ENCODE results near the gene ZBTB1.

ZBTB1 gene

DNA sequence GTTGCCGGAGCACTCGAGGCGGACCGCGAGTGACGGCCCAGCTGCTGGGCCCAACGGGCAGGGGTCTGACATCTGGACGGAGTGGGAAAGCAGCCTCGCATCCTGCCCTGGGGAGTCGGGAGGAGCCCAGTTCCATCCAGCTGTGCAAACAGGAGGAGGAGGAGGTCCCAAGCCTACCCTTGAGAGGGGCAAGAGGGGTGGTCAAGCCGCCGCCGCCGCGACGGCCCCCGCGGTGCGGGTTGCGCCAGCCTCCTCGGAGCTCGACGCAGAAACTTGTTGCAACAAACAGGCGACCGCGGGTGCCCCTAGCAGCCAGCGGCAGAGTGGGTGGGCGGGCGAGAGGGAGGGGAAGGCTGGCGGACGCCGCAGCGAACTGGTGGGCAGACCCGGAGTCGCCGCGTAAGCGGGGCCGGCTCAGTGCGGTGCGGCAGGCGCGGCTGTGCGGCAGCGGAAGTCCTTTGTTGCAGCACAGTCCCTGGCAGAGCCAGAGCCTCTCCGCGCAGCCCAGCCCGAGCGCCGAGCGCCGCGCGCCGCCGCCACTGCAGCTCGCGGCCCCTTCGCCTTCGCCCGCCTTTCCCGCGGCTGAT lies at the start of gene ZBTB1:
TSS of gene ZBTB1 (plus strand) at position 461 of the 587 bp plus-strand sequence. CDS start 16,735 bp downstream, outside the sequence.
- DNase-seq = peak; percentile 76

DNA sequence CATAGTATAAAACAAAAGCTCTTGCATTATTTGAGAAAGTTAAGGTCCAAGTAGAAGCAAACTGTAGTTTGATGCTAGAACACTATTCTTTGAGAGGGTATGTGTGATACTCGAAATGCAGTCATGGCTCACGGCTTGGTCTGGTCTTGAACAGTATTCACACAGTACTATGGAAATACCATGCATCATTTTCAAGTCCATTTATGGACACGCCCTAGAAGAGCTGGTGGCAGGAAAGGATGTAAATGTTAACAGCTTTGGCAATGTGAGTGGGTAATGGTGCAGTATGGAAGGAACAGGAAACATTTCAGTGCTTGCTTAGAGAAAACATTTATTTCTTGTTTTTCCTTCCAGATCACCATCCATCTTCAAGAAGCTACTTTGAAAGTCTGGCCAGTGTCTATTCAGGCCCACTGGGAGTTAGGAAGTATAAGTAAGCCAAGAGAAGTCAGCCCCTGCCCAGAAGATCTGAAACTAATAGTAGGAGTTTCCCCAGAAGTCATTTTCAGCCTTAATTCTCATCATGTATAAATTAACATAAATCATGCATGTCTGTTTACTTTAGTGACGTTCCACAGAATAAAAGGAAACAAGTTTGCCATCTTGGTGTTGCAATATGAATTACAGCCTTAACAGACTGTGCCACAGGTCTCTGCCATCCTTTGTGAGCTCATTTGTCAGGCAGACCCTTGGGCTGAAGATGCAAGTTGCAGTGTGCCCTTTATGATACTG lies 45.0 kb upstream of the ZBTB1 start:
- DNase-seq = no peak

- no peak for DNase-seq
Observed at GRCh38 chr14:64461221-64461620, 43.3 kb upstream of the ZBTB1 start.

- no peak for DNase-seq
Observed at GRCh38 chr14:64463195-64463594, 41.4 kb upstream of the ZBTB1 start.

- DNase-seq = no peak
Observed at GRCh38 chr14:64463873-64464272, 40.7 kb upstream of the ZBTB1 start.

- no peak for DNase-seq
Observed at GRCh38 chr14:64464651-64465050, 39.9 kb upstream of the ZBTB1 start.

- DNase-seq = peak; percentile 61
Observed at GRCh38 chr14:64465191-64465822, 39.3 kb upstream of the ZBTB1 start, which contains the start of gene AKAP5. AKAP5 (plus strand) TSS chr14:64465499; CDS start chr14:64468395, 2,896 bp downstream.

GRCh38 chr14:64465831-64466554 lies 38.6 kb upstream of the ZBTB1 start:
- DNase-seq = no peak

DNA sequence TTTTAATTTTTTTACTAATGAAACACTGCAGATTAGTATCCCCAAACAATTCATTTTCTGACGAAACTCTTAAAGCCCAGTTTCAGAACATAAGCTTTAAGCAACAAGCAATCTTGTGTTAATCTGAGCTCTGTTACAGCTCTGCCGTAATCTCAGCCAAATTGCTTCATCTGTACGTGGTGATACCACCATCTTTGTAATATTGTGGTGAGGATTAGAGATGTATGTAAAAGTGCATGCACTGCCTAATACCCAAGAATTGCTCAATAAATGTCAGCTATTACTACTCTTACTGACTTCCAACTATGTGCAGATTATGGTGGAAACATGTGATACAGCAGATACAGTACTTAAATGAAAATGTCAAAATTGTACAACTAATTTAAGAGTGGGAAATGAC lies 37.5 kb upstream of the ZBTB1 start:
- DNase-seq = no peak

DNA sequence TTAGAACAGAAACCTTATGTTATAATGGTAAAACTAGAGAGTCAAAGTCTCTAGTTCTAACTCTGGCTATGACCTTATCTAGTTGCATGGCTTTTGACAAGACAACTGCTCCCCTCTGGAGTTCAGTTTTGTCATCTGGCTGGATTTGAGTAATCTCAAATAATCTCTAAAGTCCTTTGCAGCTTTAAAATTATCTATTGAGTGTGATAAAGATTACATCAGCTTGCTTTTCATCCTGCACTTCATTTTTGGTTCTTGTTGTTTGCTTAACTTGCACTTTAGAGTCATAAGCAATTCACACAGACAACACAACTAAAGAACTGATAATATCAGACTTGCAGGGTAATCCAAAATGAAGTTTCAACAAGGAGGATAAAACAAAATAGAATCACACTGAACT lies 37.0 kb upstream of the ZBTB1 start:
- DNase-seq = no peak

- no peak for DNase-seq
Observed at GRCh38 chr14:64468451-64468850, 36.1 kb upstream of the ZBTB1 start.

DNA sequence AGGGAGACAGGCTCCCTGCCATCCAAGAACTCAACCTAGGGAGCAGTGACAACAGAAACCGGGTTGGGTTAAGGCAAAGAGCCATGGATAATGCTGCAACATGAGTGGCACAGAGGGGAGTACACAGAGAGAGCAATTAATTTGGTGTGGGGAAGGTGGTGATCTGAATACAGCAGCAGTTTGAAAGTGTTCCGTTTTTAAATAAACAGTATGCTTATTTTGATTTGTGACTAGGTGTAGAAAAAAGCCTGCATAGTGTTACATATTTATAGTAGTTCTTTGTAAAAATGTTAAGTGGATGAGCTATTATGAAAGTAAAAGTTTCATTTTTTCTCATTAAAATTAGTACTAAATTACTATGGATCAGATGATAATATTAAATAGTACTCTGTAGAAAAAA lies 30.5 kb upstream of the ZBTB1 start:
- no peak for DNase-seq

DNA sequence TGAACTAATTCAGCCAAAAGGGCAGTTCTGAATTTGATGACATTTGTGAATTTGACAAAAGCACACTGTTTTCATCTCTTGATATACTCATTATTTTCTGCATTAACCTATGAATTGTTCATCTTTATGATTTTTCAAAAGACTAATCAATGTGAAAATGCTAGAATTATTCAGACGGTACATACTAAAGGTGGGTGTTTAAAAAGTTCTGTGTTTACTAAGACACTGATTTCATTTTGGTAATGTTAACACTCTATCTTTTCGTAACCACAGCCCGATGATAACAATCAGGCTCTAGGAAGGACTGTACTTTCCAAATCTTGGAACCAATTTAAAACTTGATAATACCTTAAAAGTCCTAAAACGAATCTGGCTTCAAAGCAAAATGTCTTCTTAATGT lies 29.9 kb upstream of the ZBTB1 start:
- DNase-seq = no peak

DNA sequence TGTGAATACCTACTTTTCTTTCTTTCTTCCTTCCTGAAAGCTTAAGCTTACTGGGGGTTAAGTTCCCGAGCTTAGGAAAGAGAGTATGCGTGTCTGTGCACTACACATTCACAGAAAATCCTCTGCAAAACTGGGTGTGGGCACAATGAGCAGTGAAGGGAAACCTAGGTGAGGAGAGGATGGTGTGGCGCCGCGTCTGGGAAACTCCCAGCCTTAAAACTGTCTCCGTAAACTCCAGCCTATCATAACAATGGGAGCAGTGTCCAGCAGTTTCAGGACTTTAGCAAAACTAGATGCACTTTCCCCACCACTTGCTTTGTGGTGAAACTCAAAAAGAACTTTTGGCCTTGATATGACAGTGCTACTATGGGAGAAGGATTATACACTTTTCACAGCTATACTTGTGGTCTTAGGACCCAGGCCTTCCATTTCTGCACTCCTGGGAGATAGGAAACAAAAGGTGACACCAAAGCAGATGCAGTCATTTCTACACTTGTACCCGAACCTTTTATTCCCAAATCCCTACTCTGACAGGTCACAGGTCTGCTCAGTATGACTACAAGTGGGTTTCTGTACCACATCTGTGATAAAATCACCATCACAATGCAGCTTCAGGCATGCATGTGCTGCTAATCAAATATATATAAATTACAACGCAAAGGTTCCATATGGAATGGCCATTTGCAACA lies 28.8 kb upstream of the ZBTB1 start:
- DNase-seq = no peak

GRCh38 chr14:64476438-64476837 lies 28.1 kb upstream of the ZBTB1 start:
- DNase-seq = no peak

DNA sequence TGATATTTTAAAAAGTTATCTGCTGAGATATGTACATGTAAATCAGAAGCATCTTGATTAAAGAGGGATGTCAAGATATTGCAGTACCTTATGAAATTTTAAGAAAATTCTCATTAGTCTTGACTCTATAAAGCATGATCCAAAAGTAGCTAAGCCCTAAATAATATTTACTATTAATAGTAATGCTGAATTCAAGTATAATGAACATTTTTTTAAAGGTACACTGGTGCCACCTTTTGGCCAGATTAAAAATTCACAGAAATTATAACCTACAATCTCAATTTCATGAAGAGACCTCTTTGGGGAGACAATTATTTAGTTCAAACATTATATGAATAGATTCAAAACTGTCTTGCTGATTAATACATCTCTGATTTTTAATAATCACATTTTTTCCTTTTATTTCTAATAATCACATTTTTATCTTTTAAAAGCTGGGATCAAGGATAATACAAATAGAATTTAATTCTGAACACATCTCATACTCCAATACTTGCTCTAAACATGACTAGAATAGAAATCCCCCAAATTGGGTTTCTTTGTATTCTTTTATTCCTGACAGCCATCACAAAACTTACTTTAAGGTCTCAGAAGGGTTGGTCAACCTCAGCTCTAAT lies 25.8 kb upstream of the ZBTB1 start:
- no peak for DNase-seq

DNA sequence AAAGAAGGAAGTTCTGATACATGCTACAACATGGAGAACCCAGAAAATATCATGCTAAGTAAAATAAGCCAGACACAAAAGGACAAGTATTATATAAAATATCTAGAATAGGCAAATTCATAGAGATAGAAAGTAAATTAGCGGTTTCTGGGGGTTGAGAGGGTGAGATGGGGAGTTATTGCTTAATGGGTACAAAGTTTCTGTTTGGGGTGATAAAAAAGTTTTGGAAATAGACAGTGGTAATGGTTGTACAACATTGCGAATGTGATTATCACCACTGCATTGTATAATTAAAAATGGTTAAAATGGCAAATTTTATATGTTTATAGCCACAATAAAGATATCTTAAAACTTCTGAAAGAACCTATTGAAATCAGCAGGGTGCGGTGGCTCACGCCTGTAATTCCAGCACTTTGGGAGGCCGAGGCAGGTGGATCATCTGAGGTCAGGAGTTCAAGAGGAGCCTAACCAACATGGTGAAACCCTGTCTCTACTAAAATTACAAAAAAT lies 15.9 kb upstream of the ZBTB1 start:
- no peak for DNase-seq

GRCh38 chr14:64491637-64492036 lies 12.9 kb upstream of the ZBTB1 start:
- no peak for DNase-seq

DNA sequence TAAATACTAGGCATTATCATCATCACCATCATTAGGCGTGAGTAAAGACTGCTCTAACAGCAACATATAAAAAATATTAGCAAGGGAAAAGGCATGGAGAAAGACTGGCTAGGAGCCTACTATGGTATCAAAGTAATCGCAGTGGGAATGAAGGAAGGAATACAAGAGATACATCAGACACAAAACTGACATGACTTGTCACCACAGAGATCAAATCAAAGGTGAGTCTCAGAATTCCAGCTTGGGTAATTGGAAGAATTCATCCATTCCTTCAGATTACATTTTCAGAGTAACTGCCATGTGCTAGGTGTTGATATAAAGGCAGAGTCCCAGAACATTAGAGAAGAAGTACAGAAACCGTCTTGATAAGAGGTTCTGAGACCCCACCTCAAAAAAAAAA lies 11.1 kb upstream of the ZBTB1 start:
- DNase-seq = no peak

DNA sequence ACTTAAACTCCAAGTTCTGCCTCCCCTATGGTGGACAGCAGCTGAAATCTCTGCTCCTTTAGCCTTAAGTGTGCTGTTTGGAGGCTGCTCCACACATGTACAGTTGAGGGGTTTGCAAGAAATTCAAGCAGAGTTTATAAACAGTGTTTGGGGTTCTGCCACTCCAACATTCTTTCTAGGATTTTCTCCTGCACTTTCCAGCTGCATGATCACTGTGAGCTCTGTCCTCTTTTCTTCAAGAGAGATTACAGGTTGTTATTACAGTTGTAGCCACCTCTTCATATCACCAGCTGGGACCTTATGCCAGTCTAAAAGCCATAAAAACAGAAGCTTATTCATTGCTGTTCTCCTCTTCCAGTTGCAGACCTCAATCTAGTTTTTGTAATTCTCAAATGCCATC lies 9.3 kb upstream of the ZBTB1 start:
- no peak for DNase-seq

- no peak for DNase-seq
Observed at GRCh38 chr14:64496764-64497163, 7.8 kb upstream of the ZBTB1 start.

GRCh38 chr14:64500088-64500487 lies 4.5 kb upstream of the ZBTB1 start:
- no peak for DNase-seq
